ENCODE data around the gene PET100.

- TF ChIP-seq, protein P1, sequence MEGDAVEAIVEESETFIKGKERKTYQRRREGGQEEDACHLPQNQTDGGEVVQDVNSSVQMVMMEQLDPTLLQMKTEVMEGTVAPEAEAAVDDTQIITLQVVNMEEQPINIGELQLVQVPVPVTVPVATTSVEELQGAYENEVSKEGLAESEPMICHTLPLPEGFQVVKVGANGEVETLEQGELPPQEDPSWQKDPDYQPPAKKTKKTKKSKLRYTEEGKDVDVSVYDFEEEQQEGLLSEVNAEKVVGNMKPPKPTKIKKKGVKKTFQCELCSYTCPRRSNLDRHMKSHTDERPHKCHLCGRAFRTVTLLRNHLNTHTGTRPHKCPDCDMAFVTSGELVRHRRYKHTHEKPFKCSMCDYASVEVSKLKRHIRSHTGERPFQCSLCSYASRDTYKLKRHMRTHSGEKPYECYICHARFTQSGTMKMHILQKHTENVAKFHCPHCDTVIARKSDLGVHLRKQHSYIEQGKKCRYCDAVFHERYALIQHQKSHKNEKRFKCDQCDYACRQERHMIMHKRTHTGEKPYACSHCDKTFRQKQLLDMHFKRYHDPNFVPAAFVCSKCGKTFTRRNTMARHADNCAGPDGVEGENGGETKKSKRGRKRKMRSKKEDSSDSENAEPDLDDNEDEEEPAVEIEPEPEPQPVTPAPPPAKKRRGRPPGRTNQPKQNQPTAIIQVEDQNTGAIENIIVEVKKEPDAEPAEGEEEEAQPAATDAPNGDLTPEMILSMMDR (conservative IDR thresholded peaks at IDR 0.05 in 1 of 2, IDR thresholded peaks at IDR 0.05 in 1 of 2; ENCODE audit: extremely low read depth in 1 of 2, insufficient read depth in 1 of 2, low read depth in 1 of 2, low read length in 2 of 2) = no peak
- TF ChIP-seq EZH2 (IDR thresholded peaks at IDR 0.05; ENCODE audit: borderline replicate concordance, low read length) = no peak
Measured at GRCh38 chr19:7627166-7627565, 2.4 kb upstream of the PET100 start.
